ENCODE measurements around the gene FSTL5.

FSTL5 gene

GRCh38 chr4:161936625-161937550 is 226.9 kb downstream of the FSTL5 start:
- DNase-seq: no peak

- no peak for DNase-seq
Observed at GRCh38 chr4:161931089-161931488, 232.7 kb downstream of the FSTL5 start.

- DNase-seq: no peak
Observed at GRCh38 chr4:161929956-161930355, 233.8 kb downstream of the FSTL5 start.

- no peak for DNase-seq
Observed at GRCh38 chr4:161926033-161926828, 237.6 kb downstream of the FSTL5 start.

- no peak for DNase-seq
Observed at GRCh38 chr4:161920304-161921052, 243.3 kb downstream of the FSTL5 start.

GRCh38 chr4:161919442-161920220 is 244.2 kb downstream of the FSTL5 start:
- DNase-seq: no peak

GRCh38 chr4:161916035-161916434 is 247.8 kb downstream of the FSTL5 start:
- no peak for DNase-seq

GRCh38 chr4:161907590-161907955 is 256.2 kb downstream of the FSTL5 start:
- no peak for DNase-seq

- DNase-seq: no peak
Observed at GRCh38 chr4:161906836-161907589, 256.8 kb downstream of the FSTL5 start.

GRCh38 chr4:161900110-161900509 is 263.7 kb downstream of the FSTL5 start:
- no peak for DNase-seq

- no peak for DNase-seq
Observed at GRCh38 chr4:161894493-161895167, 269.2 kb downstream of the FSTL5 start.

GRCh38 chr4:161894014-161894413 is 269.8 kb downstream of the FSTL5 start:
- DNase-seq: no peak

GRCh38 chr4:161893566-161893965 is 270.2 kb downstream of the FSTL5 start:
- no peak for DNase-seq

- no peak for DNase-seq
Observed at GRCh38 chr4:161892951-161893350, 270.8 kb downstream of the FSTL5 start.

GRCh38 chr4:161883157-161883556 is 280.6 kb downstream of the FSTL5 start:
- DNase-seq: no peak

- DNase-seq: no peak
Observed at GRCh38 chr4:161881370-161881769, 282.4 kb downstream of the FSTL5 start.

- no peak for DNase-seq
Observed at GRCh38 chr4:161869511-161869910, 294.3 kb downstream of the FSTL5 start.

GRCh38 chr4:161856711-161857326 is 307.0 kb downstream of the FSTL5 start:
- no peak for DNase-seq

GRCh38 chr4:161850631-161851030 is 313.2 kb downstream of the FSTL5 start:
- no peak for DNase-seq

GRCh38 chr4:161841759-161842158 is 322.0 kb downstream of the FSTL5 start:
- DNase-seq: no peak

GRCh38 chr4:161829591-161829990 is 334.2 kb downstream of the FSTL5 start:
- DNase-seq: no peak
